ENCODE data around the gene POPDC2.

The POPDC2 gene, protein sequence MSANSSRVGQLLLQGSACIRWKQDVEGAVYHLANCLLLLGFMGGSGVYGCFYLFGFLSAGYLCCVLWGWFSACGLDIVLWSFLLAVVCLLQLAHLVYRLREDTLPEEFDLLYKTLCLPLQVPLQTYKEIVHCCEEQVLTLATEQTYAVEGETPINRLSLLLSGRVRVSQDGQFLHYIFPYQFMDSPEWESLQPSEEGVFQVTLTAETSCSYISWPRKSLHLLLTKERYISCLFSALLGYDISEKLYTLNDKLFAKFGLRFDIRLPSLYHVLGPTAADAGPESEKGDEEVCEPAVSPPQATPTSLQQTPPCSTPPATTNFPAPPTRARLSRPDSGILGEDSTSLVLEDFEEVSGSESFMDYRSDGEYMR

DNA sequence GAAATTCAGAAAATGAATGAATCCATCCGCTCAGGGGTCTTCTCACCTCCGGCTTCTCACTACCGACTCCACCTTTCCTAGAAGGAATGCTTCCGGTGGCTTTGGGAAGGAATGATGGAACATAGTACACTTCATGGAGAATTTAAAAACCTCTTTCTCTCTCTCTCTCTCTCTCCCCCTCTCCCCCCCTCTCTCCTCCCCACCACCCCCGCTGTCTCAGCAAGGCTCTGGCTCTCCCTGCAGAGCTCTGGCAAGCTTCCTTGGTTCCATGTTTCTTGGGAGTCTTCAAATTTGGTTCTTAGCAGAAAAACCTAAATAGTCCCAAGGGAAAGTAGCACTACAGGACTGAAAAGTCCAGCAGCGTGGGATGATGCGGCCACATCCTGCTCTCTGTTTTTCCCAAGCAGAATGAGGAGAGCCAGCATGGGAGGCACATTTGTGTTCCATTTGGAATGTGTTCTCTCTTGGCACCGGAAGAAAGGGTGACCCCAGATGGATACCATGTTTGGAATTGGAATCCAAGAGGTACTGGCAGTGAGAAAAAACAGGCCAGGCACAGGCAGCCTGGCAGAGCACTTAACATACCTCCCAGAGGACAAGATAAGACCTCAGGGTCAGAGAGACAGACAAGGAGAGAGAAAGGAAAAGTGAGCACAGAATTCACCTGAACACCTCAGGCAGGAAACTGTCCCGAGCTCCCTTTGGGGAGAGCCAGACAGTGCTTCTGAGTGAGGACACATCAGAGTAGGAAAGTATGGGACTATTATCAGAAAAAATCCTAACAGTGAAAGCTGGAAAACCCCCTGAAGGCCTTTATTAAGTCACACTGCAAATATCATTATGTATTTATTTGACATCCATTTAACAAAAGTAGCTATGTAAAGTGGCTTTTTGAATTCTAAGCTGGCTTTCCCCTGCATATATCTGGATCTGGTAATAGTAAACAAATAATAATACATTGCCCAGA lies at the start of gene POPDC2:
Gene POPDC2 (minus strand): TSS at position 116 of the 967 bp plus-strand sequence. CDS start 166 bp downstream, outside the sequence.
- TF ChIP-seq, protein P1, sequence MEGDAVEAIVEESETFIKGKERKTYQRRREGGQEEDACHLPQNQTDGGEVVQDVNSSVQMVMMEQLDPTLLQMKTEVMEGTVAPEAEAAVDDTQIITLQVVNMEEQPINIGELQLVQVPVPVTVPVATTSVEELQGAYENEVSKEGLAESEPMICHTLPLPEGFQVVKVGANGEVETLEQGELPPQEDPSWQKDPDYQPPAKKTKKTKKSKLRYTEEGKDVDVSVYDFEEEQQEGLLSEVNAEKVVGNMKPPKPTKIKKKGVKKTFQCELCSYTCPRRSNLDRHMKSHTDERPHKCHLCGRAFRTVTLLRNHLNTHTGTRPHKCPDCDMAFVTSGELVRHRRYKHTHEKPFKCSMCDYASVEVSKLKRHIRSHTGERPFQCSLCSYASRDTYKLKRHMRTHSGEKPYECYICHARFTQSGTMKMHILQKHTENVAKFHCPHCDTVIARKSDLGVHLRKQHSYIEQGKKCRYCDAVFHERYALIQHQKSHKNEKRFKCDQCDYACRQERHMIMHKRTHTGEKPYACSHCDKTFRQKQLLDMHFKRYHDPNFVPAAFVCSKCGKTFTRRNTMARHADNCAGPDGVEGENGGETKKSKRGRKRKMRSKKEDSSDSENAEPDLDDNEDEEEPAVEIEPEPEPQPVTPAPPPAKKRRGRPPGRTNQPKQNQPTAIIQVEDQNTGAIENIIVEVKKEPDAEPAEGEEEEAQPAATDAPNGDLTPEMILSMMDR (conservative IDR thresholded peaks at IDR 0.05; ENCODE audit: control insufficient read depth, insufficient read depth, low read depth, low read length): no peak
- DNase-seq (ENCODE audit: low read depth): peak; percentile 51
- H3K4me3 ChIP-seq (ENCODE audit: control insufficient read depth, low read depth, low read length): no peak within 1 kb of the TSS

DNA sequence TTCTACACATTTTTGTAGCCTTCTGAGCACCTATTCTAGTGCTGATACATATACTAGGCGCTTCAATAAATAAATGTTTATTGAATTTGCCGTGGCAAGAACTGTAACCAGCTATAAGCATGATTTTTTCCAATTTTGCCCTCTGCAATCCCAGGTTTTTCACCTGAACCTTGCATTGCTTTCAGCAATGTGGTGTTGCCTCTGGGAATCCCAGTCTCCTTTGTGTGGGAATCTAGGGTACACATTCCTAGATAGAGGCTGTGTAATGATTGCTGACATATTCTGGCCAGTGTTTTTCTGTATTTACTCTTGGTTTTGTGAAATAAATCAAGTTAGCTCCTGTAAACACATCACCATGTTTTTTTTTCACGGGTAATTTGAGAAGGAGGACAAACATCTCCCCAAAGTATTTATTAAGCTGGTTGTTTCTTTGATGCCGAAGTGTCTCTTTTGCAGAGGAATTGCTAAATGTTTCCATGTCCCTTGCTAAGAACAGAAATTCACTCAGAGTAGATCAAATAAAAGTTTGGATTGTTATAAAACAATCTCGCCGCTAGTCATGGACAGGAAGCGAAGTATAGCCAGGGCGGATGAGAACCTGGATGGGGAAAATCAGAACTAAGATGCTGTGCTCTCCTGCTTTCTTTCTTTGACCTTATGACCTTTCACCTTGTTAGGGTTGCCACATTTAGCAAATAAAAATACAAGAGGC lies 43.6 kb upstream of the POPDC2 start:
- no peak for DNase-seq (ENCODE audit: low read depth)
- no peak overlapping the region for H3K4me3 ChIP-seq (ENCODE audit: control insufficient read depth, low read depth, low read length)
- TF ChIP-seq, protein P1 (conservative IDR thresholded peaks at IDR 0.05; ENCODE audit: control insufficient read depth, insufficient read depth, low read depth, low read length): no peak

DNA sequence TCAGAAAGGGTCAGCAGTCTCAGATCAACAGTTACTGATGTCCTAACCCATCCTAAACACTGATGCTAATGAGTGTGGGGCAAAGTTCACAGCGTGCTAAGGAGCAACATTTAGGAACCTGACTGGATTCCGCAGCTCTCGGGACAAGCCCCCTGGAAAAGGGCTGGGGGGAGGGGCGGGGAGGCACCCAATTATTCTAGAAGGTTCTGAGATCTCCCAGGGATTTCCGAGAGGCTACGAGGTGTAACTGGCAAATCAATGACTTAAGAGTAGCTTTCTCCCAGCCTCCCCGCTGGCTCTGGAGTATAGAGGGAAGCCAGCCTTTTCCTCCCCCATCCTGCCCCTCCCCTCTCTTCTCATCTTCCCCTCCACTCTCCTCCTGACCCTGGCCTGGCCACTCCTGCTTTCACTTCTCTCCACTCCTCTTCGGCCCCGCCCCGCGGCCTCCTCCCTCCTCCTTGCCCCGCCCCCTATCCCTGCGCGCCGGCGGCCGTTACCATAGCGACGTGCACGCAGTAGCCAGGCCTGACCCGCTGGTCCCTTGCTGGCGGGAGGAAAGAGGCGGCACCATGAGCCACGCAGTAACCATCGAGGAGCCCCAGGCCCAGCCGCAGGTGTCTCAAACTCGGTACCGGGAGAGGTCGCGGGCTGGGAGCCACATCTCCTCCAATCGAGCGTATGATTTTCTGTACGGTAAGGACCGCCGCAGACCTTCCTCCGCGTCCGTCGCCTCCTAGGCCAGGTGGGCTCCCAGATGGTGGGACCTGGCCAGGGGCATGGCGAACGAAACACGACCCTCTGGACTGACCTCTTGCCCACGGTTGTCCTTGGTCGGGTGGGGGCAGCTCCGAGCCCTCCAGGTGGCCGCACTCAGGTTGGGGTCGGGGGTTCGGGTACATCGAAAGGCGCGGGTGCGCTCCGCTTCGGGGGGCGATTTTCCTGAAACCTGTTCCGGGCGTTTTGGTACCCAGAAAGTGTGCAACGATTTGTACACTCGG lies 42.4 kb upstream of the POPDC2 start, which contains the start of gene CFAP91:
Gene CFAP91 (plus strand): TSS at position 493 of the 998 bp plus-strand sequence. CDS start 77 bp downstream, at position 570.
- TF ChIP-seq, protein P1 (conservative IDR thresholded peaks at IDR 0.05; ENCODE audit: control insufficient read depth, insufficient read depth, low read depth, low read length): no peak
- H3K4me3 ChIP-seq (ENCODE audit: control insufficient read depth, low read depth, low read length): peak within 1 kb of the TSS; percentile 56
- peak; percentile 88 for DNase-seq (ENCODE audit: low read depth)

DNA sequence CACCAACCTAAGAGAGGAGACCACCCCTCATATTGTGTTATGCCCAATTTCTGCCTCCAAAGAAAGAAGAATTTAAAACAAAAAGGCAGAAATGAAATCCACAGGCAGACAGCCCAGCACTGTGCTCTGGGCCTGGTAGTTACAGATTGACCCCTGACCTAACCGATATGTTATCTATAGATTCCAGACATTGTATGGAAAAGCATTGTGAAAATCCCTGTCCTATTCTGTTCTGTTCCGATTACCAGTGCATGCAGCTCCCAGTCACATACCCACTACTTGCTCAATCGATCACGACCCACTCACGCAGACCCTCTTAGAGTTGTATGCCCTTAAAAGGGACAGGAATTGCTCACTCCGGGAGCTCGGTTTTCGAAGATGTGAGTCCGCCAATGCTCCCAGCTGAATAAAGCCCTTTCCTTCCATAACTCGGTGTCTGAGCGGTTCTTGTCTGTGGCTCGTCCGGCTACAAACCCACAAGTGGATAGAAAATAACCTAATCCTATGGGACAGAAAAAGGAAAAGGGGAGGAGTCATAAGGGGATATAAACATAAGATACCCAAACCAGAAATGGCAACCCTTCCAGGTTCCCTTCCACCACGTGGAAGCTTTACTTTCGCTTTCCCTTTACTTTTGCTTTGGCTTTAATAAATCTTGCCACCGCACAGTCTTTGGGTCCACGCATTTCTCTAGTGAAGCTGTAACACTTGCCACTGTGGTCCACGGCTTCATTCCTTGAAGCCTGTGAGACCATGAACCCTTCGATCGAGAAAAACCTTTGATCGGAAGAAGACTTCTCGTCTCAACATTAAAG lies 40.7 kb upstream of the POPDC2 start:
- TF ChIP-seq, protein P1 (conservative IDR thresholded peaks at IDR 0.05; ENCODE audit: control insufficient read depth, insufficient read depth, low read depth, low read length): no peak
- H3K4me3 ChIP-seq (ENCODE audit: control insufficient read depth, low read depth, low read length): no peak overlapping the region
- DNase-seq (ENCODE audit: low read depth): no peak

DNA sequence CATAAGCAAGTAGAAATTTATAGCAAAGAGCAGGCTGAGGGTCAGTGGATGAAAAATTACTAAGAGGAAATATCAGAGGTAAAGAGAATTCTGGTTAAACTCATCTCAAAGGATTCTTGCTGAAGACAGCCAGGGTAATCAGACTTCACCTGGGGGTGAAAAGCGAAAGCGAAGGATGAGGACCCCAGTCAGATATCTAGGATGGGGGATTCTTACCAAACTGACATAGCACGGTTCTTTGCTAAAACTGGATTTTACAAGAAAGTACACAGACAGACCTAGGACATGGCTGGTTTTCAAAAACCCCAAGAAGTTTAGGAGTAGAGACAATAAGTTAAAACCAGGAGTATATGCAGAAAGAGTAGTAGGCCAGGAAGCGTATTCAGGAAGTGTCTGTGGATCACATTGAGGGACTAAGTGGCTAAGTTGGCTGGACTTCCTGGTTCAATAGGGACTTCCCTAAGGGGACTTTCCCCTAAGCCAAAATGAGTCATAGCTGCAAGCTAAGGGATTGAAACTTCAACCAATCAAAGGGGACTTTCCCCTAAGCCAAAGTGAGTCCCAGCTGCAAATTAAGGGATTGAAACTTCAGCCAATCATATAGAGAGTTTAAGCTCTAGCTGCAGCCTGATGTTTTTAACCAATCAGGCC lies 40.0 kb upstream of the POPDC2 start:
- TF ChIP-seq, protein P1 (conservative IDR thresholded peaks at IDR 0.05; ENCODE audit: control insufficient read depth, insufficient read depth, low read depth, low read length): no peak
- no peak overlapping the region for H3K4me3 ChIP-seq (ENCODE audit: control insufficient read depth, low read depth, low read length)
- peak; percentile 61 for DNase-seq (ENCODE audit: low read depth)
